Heart left ventricle (tissue), 16 donors: ENCODE results near the gene FNDC11. TPM values are rescaled to one million over a fixed set of nuclear protein-coding genes. Genes with fewer than 3 reads are reported as not detected.

Experiments
- ATAC-seq, 4 donors: fragments of 200-7000 bp; cut with Tn5 transposase; one replicate each; pipeline ENCODE4 v1.9.1; 2020 to 2022; ENCODE audit warnings: moderate library complexity in 4 of 4, mild to moderate bottlenecking in 3 of 4, moderate number of reproducible peaks in 1 of 4
- DNase-seq, 5 donors: peaks; one replicate each; pipeline ENCODE4 v3.0.0-alpha.2; 2020
- H3K27ac ChIP-seq, 12 donors: fragments of 200-600 bp; sonication (generic) in 4 of 12; one replicate each; pipeline versions ENCODE4 v1.5.0 to v1.8.0; 2016 to 2022; ENCODE audit warnings: mild to moderate bottlenecking in 2 of 12
- H3K27me3 ChIP-seq, 9 donors: fragments of 200-600 bp; sonication (generic) in 2 of 9; one replicate each; pipeline versions ENCODE4 v1.5.1 to v1.8.0; 2016 to 2022; ENCODE audit warnings: mild to moderate bottlenecking in 3 of 9
- H3K36me3 ChIP-seq, 9 donors: fragments of 200-600 bp; sonication (generic) in 2 of 9; one replicate each; pipeline versions ENCODE4 v1.5.0 to v1.8.0; 2018 to 2022; ENCODE audit warnings: mild to moderate bottlenecking in 2 of 9
- H3K4me1 ChIP-seq, 12 donors: fragments of 200-600 bp; sonication (generic) in 4 of 12; one replicate each; pipeline versions ENCODE4 v1.5.0 to v1.8.0; 2016 to 2022; ENCODE audit warnings: mild to moderate bottlenecking in 3 of 12
- H3K4me3 ChIP-seq, 12 donors: fragments of 200-600 bp; sonication (generic) in 4 of 12; one replicate each; pipeline versions ENCODE4 v1.5.0 to v1.8.0; 2017 to 2022; ENCODE audit warnings: mild to moderate bottlenecking in 9 of 12, moderate library complexity in 4 of 12
- H3K9me3 ChIP-seq, 12 donors: fragments of 200-600 bp; sonication (generic) in 4 of 12; one replicate each; pipeline versions ENCODE4 v1.5.0 to v1.8.0; 2016 to 2022; ENCODE audit warnings: mild to moderate bottlenecking in 1 of 12
- POLR2A ChIP-seq, 2 donors: fragments of 450-650 bp; IDR thresholded peaks; one replicate each; pipeline ENCODE4 v1.6.1; 2017; ENCODE audit warnings: antibody characterized with exemption in 2 of 2, mild to moderate bottlenecking in 2 of 2, moderate library complexity in 2 of 2
- WGBS, 4 donors: extraction: QIAGEN DNeasy Blood & Tissue Kit in 2 of 4; methylation state at CpG; one replicate each; pipeline versions ENCODE4 v1.1.5 to v1.1.7; 2013 to 2018; 5-methylcytosine and 5-hydroxymethylcytosine counted together
- intact Hi-C, 10 donors: fragments of 100-400 bp; cut with DNase I; formaldehyde crosslinking; loops; one replicate each; pipeline versions ENCODE4 v1.11.1 to v1.14.2; 2022
- polyA plus RNA-seq, 2 donors: library from polyadenylated mRNA; stranded (reverse); fragments of 200-250 nt; gene quantifications; one replicate each; pipeline ENCODE4 v1.2.3, GENCODE V29; 2013
- total RNA-seq, 9 donors: library from RNA; depleted of rRNA in 2 of 9; stranded (reverse); fragments of >200 nt in 2 of 9; fragmentation: NEBNext Ultra II Directional in 3 of 9; extraction: Animal tissue kit (Norgen Biotek cat#: 25700) in 3 of 9; gene quantifications; one replicate each; pipeline versions ENCODE4 v1.1.0 to v1.2.4, GENCODE V29; 2016 to 2023
- TF ChIP-seq, protein P1 (sequence below), 12 donors: fragments of 200-600 bp; sonication (generic) in 4 of 12; IDR thresholded peaks; one replicate each; pipeline versions ENCODE4 v1.5.0 to v1.8.0; 2018 to 2022; ENCODE audit warnings: antibody characterized with exemption in 12 of 12, mild to moderate bottlenecking in 5 of 12
- donor health status: ischemic (EF 13 %, LVEDD 7.1; RV severe dilation, severe dysfunction).
- donor health status: healthy with polysubstance abuse.
- donor health status: DM: no; HTN: yes; CAD: no.
- donor health status: DM: no; HTN: no; CAD: no.
- donor health status: ischemic (EF 25% LVEDD 6.9; RV normal size, moderate dysfunction).
- donor health status: ischemic (EF 25% LVEDD 5.7; RV mildly dilated, moderate dysfunction).
- donor health status: healthy.
- donor health status: DM: yes; HTN: yes; CAD: no.
- donor health status: ischemic (EF 35%, LVEDD 5.7; RV mildly dilated, moderate dysfunction).
- donor health status: nonischemic (EF 11% LVEDD 7.7; RV severe dilation, severe dysfunction).
- donor health status: DM: yes; HTN: yes; CAD: no.
- donor health status: PGD.
- donor health status: ischemic (EF 29% LVEDD 5.4; RV normal size, mild dysfunction).
- donor health status: nonischemic (EF 23%, LVEDD 6.1; RV moderate dilation, normal function).

Gene FNDC11
- total and polyA plus RNA-seq, 11 donors = 0.08 to 0.23 (median 0.17) TPM; not detected in 5

DNA sequence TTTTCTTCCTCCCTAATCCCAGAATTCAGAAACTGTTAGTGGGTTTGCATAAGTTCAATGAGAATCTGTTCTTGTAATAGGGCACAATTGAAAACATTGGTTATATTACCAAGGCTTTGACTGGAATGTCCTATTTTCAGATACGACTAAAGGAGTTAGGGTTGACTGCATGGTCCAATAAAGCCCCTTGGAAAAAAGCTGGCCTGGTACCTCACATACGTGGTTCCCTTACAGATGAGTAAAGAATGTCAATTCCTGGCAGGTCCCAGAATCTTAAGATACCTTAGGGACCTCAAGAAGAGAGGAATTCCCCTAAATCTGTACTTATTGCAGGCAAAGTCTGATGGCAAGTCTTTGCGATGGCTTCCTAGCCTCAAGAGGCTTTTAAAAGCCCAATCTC lies 28.8 kb upstream of the FNDC11 start:
- peaks cover 0 to 23% (median 16%) of the 10 kb centered on the region in 12 donors for H3K4me1 ChIP-seq
- no peak for ATAC-seq
- no peaks in the 10 kb centered on the region for H3K27me3 ChIP-seq
- H3K36me3 ChIP-seq = peaks cover 0 to 21% (median 2%) of the 10 kb centered on the region in 9 donors
- intact Hi-C loops = loop anchor here in 1 of 10 donors (10.0 kb wide), 1 partner anchor 80 kb away; no protein-coding TSS in a partner anchor
- H3K4me3 ChIP-seq = no peak overlapping the region
- DNase-seq = no peak
- no peak overlapping the region for H3K27ac ChIP-seq
- TF ChIP-seq, protein P1, sequence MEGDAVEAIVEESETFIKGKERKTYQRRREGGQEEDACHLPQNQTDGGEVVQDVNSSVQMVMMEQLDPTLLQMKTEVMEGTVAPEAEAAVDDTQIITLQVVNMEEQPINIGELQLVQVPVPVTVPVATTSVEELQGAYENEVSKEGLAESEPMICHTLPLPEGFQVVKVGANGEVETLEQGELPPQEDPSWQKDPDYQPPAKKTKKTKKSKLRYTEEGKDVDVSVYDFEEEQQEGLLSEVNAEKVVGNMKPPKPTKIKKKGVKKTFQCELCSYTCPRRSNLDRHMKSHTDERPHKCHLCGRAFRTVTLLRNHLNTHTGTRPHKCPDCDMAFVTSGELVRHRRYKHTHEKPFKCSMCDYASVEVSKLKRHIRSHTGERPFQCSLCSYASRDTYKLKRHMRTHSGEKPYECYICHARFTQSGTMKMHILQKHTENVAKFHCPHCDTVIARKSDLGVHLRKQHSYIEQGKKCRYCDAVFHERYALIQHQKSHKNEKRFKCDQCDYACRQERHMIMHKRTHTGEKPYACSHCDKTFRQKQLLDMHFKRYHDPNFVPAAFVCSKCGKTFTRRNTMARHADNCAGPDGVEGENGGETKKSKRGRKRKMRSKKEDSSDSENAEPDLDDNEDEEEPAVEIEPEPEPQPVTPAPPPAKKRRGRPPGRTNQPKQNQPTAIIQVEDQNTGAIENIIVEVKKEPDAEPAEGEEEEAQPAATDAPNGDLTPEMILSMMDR (IDR thresholded peaks at IDR 0.05) = no peak
- no peak for TF ChIP-seq POLR2A (IDR thresholded peaks at IDR 0.05)
- WGBS, 4 donors = 64 to 73% (median 67%) methylated on average over 3 of the region's 3 CpGs
- H3K9me3 ChIP-seq = peaks cover 0 to 9% (median 0%) of the 10 kb centered on the region in 12 donors

DNA sequence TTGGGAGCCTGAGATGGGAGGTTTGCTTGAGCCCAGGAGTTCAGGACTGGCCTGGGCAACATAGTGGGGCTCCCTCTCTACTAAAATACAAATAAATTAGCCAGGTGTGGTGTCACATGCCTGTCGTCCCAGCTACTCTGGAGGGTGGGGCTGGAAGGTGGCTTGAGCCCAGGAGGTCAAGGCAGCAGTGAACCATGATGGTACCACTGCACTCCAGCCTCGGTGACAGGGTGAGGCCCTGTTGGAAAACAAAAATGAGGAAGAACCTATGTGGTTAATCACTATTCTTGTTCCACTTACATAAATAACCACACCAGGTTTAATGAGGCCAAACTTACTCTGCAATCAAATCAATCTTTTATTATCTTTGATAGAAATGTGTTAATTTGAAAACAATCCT lies 28.0 kb upstream of the FNDC11 start:
- 30 to 44% (median 37%) methylated on average over 2 of the region's 2 CpGs for WGBS, 4 donors
- H3K4me3 ChIP-seq = no peak overlapping the region
- H3K9me3 ChIP-seq = peaks cover 0 to 9% (median 0%) of the 10 kb centered on the region in 12 donors
- TF ChIP-seq POLR2A (IDR thresholded peaks at IDR 0.05) = no peak
- TF ChIP-seq, protein P1 (IDR thresholded peaks at IDR 0.05) = no peak
- intact Hi-C loops = loop anchor here in 1 of 10 donors (10.0 kb wide), 1 partner anchor 81 kb away; no protein-coding TSS in a partner anchor
- H3K36me3 ChIP-seq = peaks cover 0 to 21% (median 2%) of the 10 kb centered on the region in 9 donors
- no peaks in the 10 kb centered on the region for H3K27me3 ChIP-seq
- ATAC-seq = no peak
- peak in 3 of 5 donors; percentile 3 to 9 (median 9) for DNase-seq
- no peak overlapping the region for H3K27ac ChIP-seq
- H3K4me1 ChIP-seq = peaks cover 0 to 23% (median 16%) of the 10 kb centered on the region in 12 donors

DNA sequence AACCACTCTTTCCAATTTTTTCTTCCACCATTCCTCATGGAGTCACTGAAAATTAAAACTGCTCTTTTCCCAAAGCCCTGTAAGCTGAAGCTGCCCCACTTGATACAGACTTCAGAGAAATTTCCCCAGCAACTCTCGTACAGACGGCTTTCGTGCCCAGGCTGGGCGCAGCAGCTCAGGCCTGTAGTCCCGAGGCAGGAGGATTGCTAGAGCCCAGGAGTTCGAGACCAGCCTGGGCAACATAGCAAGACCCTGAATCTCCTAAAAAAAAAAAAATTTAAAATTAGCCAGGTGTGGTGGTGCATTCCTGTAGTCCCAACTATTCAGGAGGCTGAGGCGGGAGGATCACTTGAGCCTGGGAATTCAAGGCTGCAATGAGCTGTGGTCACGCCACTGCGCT lies 26.8 kb upstream of the FNDC11 start:
- intact Hi-C loops = loop anchor here in 1 of 10 donors (10.0 kb wide), 1 partner anchor 82 kb away; no protein-coding TSS in a partner anchor
- no peaks in the 10 kb centered on the region for H3K27me3 ChIP-seq
- ATAC-seq = no peak
- peak in 2 of 5 donors; percentile 10 to 19 for DNase-seq
- H3K4me3 ChIP-seq = no peak overlapping the region
- H3K27ac ChIP-seq = no peak overlapping the region
- TF ChIP-seq, protein P1 (IDR thresholded peaks at IDR 0.05) = no peak
- no peak for TF ChIP-seq POLR2A (IDR thresholded peaks at IDR 0.05)
- H3K9me3 ChIP-seq = peaks cover 0 to 9% (median 0%) of the 10 kb centered on the region in 12 donors
- WGBS, 4 donors = 87 to 91% (median 88%) methylated on average over 9 of the region's 9 CpGs
- peaks cover 0 to 15% (median 1%) of the 10 kb centered on the region in 9 donors for H3K36me3 ChIP-seq
- H3K4me1 ChIP-seq = peaks cover 0 to 12% (median 5%) of the 10 kb centered on the region in 12 donors

DNA sequence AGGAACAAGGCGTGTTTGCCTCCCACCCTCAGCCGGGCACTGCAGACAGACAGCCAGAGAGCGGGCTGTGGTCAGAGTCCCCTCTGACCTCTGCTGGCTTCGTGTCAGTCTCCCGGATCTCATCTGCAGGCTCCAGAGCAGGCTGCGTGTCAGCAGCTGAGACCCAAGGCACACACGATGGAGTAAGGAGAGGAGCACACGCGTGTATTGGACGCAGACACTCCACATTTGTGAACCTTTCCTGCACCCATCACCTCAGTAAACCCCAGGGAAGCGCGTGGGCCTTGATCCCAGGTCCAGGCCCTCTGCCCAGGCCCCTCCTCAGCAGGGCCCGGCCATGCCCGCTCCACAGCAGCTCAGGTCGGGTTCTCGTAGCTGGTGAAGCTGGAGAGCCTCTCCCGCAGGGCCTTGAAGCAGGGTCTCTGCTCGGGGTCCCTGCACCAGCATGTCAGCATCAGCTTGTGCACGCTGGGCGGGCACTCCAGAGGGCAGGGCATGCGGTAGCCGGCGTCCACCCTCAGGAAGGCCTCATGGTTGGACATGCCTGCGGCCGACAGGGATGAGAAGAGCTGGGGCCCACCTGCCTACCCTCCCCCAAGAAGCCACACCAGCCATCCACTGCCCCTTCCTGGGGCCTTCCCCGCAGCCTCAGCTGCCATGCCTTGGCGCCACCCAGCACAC lies 24.6 kb upstream of the FNDC11 start:
- TF ChIP-seq, protein P1 (IDR thresholded peaks at IDR 0.05) = no peak
- TF ChIP-seq POLR2A (IDR thresholded peaks at IDR 0.05) = no peak
- WGBS, 4 donors = 80 to 87% (median 85%) methylated on average over 20 to 27 of the region's 27 CpGs
- H3K4me3 ChIP-seq = no peak overlapping the region
- DNase-seq = peak in 3 of 5 donors; percentile 16 to 60 (median 30)
- H3K27me3 ChIP-seq = peaks cover 0 to 12% (median 0%) of the 10 kb centered on the region in 9 donors
- peak in 1 of 4 donors; percentile 12 for ATAC-seq
- intact Hi-C loops = loop anchor here in 1 of 10 donors (10.0 kb wide), 1 partner anchor 85 kb away; no protein-coding TSS in a partner anchor
- no peaks in the 10 kb centered on the region for H3K9me3 ChIP-seq
- H3K4me1 ChIP-seq = no peaks in the 10 kb centered on the region
- no peaks in the 10 kb centered on the region for H3K36me3 ChIP-seq
- no peak overlapping the region for H3K27ac ChIP-seq
